K562 (cell line): ENCODE results near the gene SLC44A5. TPM values are rescaled to one million over a fixed set of nuclear protein-coding genes. Genes with fewer than 3 reads are reported as not detected.

Experiments used
- ATAC-seq: fragments of 200-7000 bp; cut with Tn5 transposase; 3 replicates; pipeline ENCODE4 v1.9.1; 2020; ENCODE audit warnings: moderate library complexity
- BruUV-seq: library from RNA; stranded (reverse); fragments of 400-500 nt; replicated peaks from 2 replicates; lab custom pipeline; 2021; lab: Mats Ljungman, UMichigan
- CTCF ChIA-PET: fragments of 300-600 bp; formaldehyde crosslinking; extraction: SDS; loops from one replicate; lab custom pipeline; 2021; ENCODE audit warnings: low intra/inter-chr PET ratio; lab: Yijun Ruan, JAX
- POLR2A ChIA-PET: fragments of 300-600, 350-650 bp; sonication (Branson Sonifier 250); formaldehyde crosslinking; extraction: SDS; loops from one replicate; lab custom pipeline; 2021; ENCODE audit warnings: antibody characterized with exemption, inconsistent platforms; lab: Yijun Ruan, JAX
- DNase-seq, 4 experiments: peaks; one replicate each; pipeline versions ENCODE4 v3.0.0 to v3.0.0-alpha.2; 2011 to 2018; ENCODE audit warnings: low spot score in 3 of 4, mixed read lengths in 3 of 4; ENCODE audit errors: extremely low read depth in 1 of 4
- FAIRE-seq: peaks from 2 replicates; lab custom pipeline; 2011; peaks lifted over from hg19 to GRCh38; lab: Jason Lieb, UNC
- H2AFZ ChIP-seq: 2 replicates; pipeline ENCODE4 v1.6.0; 2011; ENCODE audit warnings: low read depth, low read length, control low read depth, inconsistent platforms
- H3K27ac ChIP-seq: fragments of 200-600 bp; 3 replicates; pipeline ENCODE4 v1.8.0; 2011; ENCODE audit warnings: low read depth, mild to moderate bottlenecking, control low read depth, inconsistent platforms, low read length, moderate library complexity, mixed read lengths; ENCODE audit errors: extremely low read depth
- H3K27me3 ChIP-seq, 2 experiments: fragments of 300-600 bp in 1 of 2; 2 replicates in 1 of 2; 3 replicates in 1 of 2; pipeline versions ENCODE4 v1.6.0 to v1.8.0; 2011; ENCODE audit warnings: inconsistent platforms in 2 of 2, low read length in 2 of 2, mild to moderate bottlenecking in 1 of 2, mixed read lengths in 1 of 2, moderate library complexity in 1 of 2; ENCODE audit not compliant: control insufficient read depth in 2 of 2, insufficient read depth in 2 of 2
- H3K36me3 ChIP-seq: fragments of 300-600 bp; 3 replicates; pipeline ENCODE4 v1.8.0; 2011; ENCODE audit warnings: mild to moderate bottlenecking, low read length, inconsistent platforms; ENCODE audit not compliant: control insufficient read depth, insufficient read depth
- H3K4me1 ChIP-seq, 2 experiments: fragments of 200-600 bp in 1 of 2; replicated peaks in 1 of 2; 2 replicates in 1 of 2; 3 replicates in 1 of 2; pipeline versions ENCODE4 v1.5.1 to v1.8.0; 2011; ENCODE audit warnings: inconsistent platforms in 2 of 2, low read length in 2 of 2, mild to moderate bottlenecking in 1 of 2, mixed read lengths in 1 of 2, moderate library complexity in 1 of 2; ENCODE audit not compliant: control insufficient read depth in 2 of 2, insufficient read depth in 2 of 2
- H3K4me2 ChIP-seq: 2 replicates; pipeline ENCODE4 v1.6.1; 2011; ENCODE audit warnings: low read length, control low read depth, inconsistent platforms, mixed read lengths; ENCODE audit not compliant: insufficient read depth
- H3K4me3 ChIP-seq: fragments of 200-600 bp; sonication (generic), shearing (Covaris generic); 2 replicates; pipeline ENCODE4 v1.5.1; 2016; ENCODE audit warnings: control low read depth, inconsistent platforms
- H3K79me2 ChIP-seq: fragments of 200-600 bp; 3 replicates; pipeline ENCODE4 v1.8.0; 2011; ENCODE audit warnings: low read length, inconsistent platforms; ENCODE audit not compliant: control insufficient read depth, insufficient read depth
- H3K9ac ChIP-seq, 2 experiments: 2 replicates each; pipeline versions ENCODE4 v1.6.0 to v1.6.1; 2011; ENCODE audit warnings: low read depth in 2 of 2, low read length in 2 of 2, control low read depth in 1 of 2, inconsistent platforms in 1 of 2, mild to moderate bottlenecking in 1 of 2, mixed read lengths in 1 of 2; ENCODE audit not compliant: insufficient read depth in 1 of 2
- H3K9me1 ChIP-seq: one replicate; pipeline ENCODE4 v1.6.0; 2011; ENCODE audit warnings: inconsistent platforms, mild to moderate bottlenecking, low read length, moderate library complexity; ENCODE audit not compliant: control insufficient read depth, insufficient read depth
- H3K9me3 ChIP-seq: replicated peaks from 2 replicates; pipeline ENCODE4 v1.5.1; 2011; ENCODE audit warnings: low read depth, low read length, inconsistent platforms; ENCODE audit not compliant: control insufficient read depth, insufficient read depth
- H4K20me1 ChIP-seq: replicated peaks from 2 replicates; pipeline ENCODE4 v1.6.1; 2011; ENCODE audit warnings: low read length, inconsistent platforms, mixed read lengths; ENCODE audit not compliant: control insufficient read depth, insufficient read depth
- C11orf30 ChIP-seq: fragments of 450-650 bp; IDR thresholded peaks from 2 replicates; pipeline ENCODE4 v1.6.1; 2016; ENCODE audit warnings: low read depth, mild to moderate bottlenecking
- CHCHD3 ChIP-seq: fragments of 250-450 bp; sonication (Bioruptor Pico); IDR thresholded peaks from 2 replicates; pipeline ENCODE4 v2.1.2; 2022; ENCODE audit warnings: mild to moderate bottlenecking
- E2F6 ChIP-seq, 2 experiments: IDR thresholded peaks; 2 replicates each; pipeline ENCODE4 v1.6.1; 2011; ENCODE audit warnings: borderline replicate concordance in 1 of 2, control low read depth in 1 of 2, low read depth in 1 of 2, low read length in 1 of 2, mild to moderate bottlenecking in 1 of 2, mixed read lengths in 1 of 2, moderate library complexity in 1 of 2; ENCODE audit not compliant: insufficient read depth in 1 of 2, insufficient read length in 1 of 2, poor library complexity in 1 of 2, severe bottlenecking in 1 of 2; ENCODE audit errors: extremely low read depth in 1 of 2
- ELK1 ChIP-seq: sonication (generic); formaldehyde crosslinking; IDR thresholded peaks from 2 replicates; pipeline ENCODE4 v1.8.1; 2022; ENCODE audit warnings: missing genetic modification reagents
- FOXK1 ChIP-seq: sonication (generic); formaldehyde crosslinking; IDR thresholded peaks from 2 replicates; pipeline ENCODE4 v1.8.0; 2022; ENCODE audit warnings: missing genetic modification reagents, mild to moderate bottlenecking, borderline replicate concordance
- GABPA ChIP-seq: fragments of 200-800 bp; sonication (Bioruptor generic); conservative IDR thresholded peaks from 2 replicates; pipeline ENCODE4 v1.6.1; 2016; ENCODE audit warnings: low read depth, missing genetic modification characterization, missing compliant biosample characterization
- HMBOX1 ChIP-seq: sonication (generic); IDR thresholded peaks from 2 replicates; pipeline ENCODE4 v1.6.1; 2016
- LEF1 ChIP-seq: fragments of 450-650 bp; IDR thresholded peaks from 2 replicates; pipeline ENCODE4 v1.6.1; 2016; ENCODE audit warnings: mild to moderate bottlenecking
- MAFF ChIP-seq: IDR thresholded peaks from 2 replicates; pipeline ENCODE4 v1.6.1; 2012; ENCODE audit warnings: low read length, improper control_type of control experiment
- MAFG ChIP-seq: fragments of 450-650 bp; conservative IDR thresholded peaks from 2 replicates; pipeline ENCODE4 v1.6.1; 2016; ENCODE audit warnings: missing genetic modification characterization, missing compliant biosample characterization
- MAFK ChIP-seq: IDR thresholded peaks from 2 replicates; pipeline ENCODE4 v1.6.1; 2011; ENCODE audit warnings: low read length, improper control_type of control experiment
- MIER1 ChIP-seq: fragments of 450-650 bp; IDR thresholded peaks from 2 replicates; pipeline ENCODE4 v1.6.1; 2016; ENCODE audit warnings: antibody characterized with exemption, mild to moderate bottlenecking, low read depth
- NKRF ChIP-seq: fragments of 450-650 bp; IDR thresholded peaks from 2 replicates; pipeline ENCODE4 v1.6.1; 2016; ENCODE audit warnings: borderline replicate concordance
- RBM25 ChIP-seq: fragments of 200-400 bp; formaldehyde crosslinking; IDR thresholded peaks from 2 replicates; pipeline ENCODE4 v1.6.1; 2018; ENCODE audit warnings: low read length, low read depth, moderate library complexity; ENCODE audit not compliant: severe bottlenecking
- SIN3A ChIP-seq, 2 experiments: fragments of 150-350 bp in 1 of 2; IDR thresholded peaks; 2 replicates each; pipeline ENCODE4 v1.6.1; 2011 to 2016; ENCODE audit warnings: borderline replicate concordance in 2 of 2, low read depth in 2 of 2, low read length in 2 of 2, mild to moderate bottlenecking in 2 of 2, moderate library complexity in 2 of 2; ENCODE audit not compliant: control insufficient read depth in 1 of 2
- SPI1 ChIP-seq: IDR thresholded peaks from 2 replicates; pipeline ENCODE4 v1.6.1; 2011; ENCODE audit warnings: low read depth, low read length, control low read depth, borderline replicate concordance
- ZC3H4 ChIP-seq: sonication (generic); formaldehyde crosslinking; IDR thresholded peaks from 2 replicates; pipeline ENCODE4 v1.9.0; 2021; ENCODE audit warnings: missing genetic modification reagents, borderline replicate concordance
- ZKSCAN3 ChIP-seq: fragments of 250-450 bp; sonication (Bioruptor Pico); IDR thresholded peaks from 2 replicates; pipeline ENCODE4 v1.4.0; 2020
- ZNF589 ChIP-seq: fragments of 200-800 bp; sonication (Bioruptor generic); IDR thresholded peaks from 2 replicates; pipeline ENCODE4 v1.6.1; 2016; ENCODE audit warnings: low read depth, missing genetic modification characterization, missing compliant biosample characterization
- in situ Hi-C: fragments of 300-500 bp; cut with MboI; formaldehyde crosslinking; loops from 4 replicates; pipeline ENCODE4 v1.15.0; 2018; ENCODE audit warnings: inconsistent platforms, mixed read lengths
- intact Hi-C: fragments of 100-400 bp; cut with micrococcal nuclease; formaldehyde crosslinking; loops from 2 replicates; pipeline ENCODE4 v1.14.2; 2022
- polyA plus RNA-seq, 8 experiments: library from polyadenylated mRNA; depleted of rRNA in 4 of 8; stranded (reverse) in 5 of 8; unstranded in 3 of 8; fragments of >200 nt; fragmentation: Nextera tagmentation in 2 of 8; fragmentation: Illumina TruSeq in 1 of 8; extraction: Ambion mirVana in 2 of 8; extraction: Trizol in 1 of 8; gene quantifications; 2 replicates each; pipeline versions ENCODE4 v1.2.1 to v1.2.3, GENCODE V29; 2011 to 2014; ENCODE audit warnings: inconsistent platforms in 1 of 8, missing spikeins in 1 of 8
- total RNA-seq, 7 experiments: library from RNA; depleted of rRNA in 6 of 7; stranded (reverse); fragments of >200 nt in 6 of 7; fragmentation: Illumina TruSeq in 2 of 7; extraction: Trizol in 2 of 7; gene quantifications; 2 replicates each; pipeline versions ENCODE4 v1.2.1 to v1.2.3, GENCODE V29; 2011 to 2021; ENCODE audit warnings: low replicate concordance in 1 of 7

The SLC44A5 gene
- total and polyA plus RNA-seq, 9 of the 15 experiments (the other 6 are each of a cell fraction or from before 2014, with no cell fraction given), result 1.2 to 10.1 (median 3.2) TPM

- no peak for DNase-seq
- no peaks in the 10 kb centered on the region for H4K20me1 ChIP-seq
- in situ Hi-C loops (no loop called here), intact Hi-C loops (no loop called here)
- no peak overlapping the region for H3K27ac ChIP-seq
- H3K4me3 ChIP-seq, result no peak overlapping the region
- H3K9ac ChIP-seq, result no peak overlapping the region
- no peak overlapping the region for H3K4me2 ChIP-seq
- ChIA-PET CTCF (no interaction called here), POLR2A (interaction anchor here (0.6 to 2.7 kb wide), 2 partner anchors 11 to 38 kb away, joined by 3 to 11 read pairs; no protein-coding TSS in a partner anchor)
- H3K4me1 ChIP-seq, result peaks cover 0 to 6% of the 10 kb centered on the region in 2 experiments; a peak in 2 of 5 replicates
- ATAC-seq, result peak; percentile 67
- H3K79me2 ChIP-seq, result no peaks in the 10 kb centered on the region
- H2AFZ ChIP-seq, result no peak overlapping the region
- no TSS peak for BruUV-seq
- H3K27me3 ChIP-seq, result no peaks in the 10 kb centered on the region
- no peaks in the 10 kb centered on the region for H3K9me1 ChIP-seq
- FAIRE-seq, result no peak
- H3K9me3 ChIP-seq, result no peaks in the 10 kb centered on the region
- no peaks in the 10 kb centered on the region for H3K36me3 ChIP-seq
- no peak for TF ChIP-seq NKRF
- TF ChIP-seq SPI1, result peak; percentile 95
- TF ChIP-seq MIER1, result no peak
- TF ChIP-seq E2F6 (IDR thresholded peaks at IDR 0.05; ENCODE audit: borderline replicate concordance in 1 of 2, extremely low read depth in 1 of 2, insufficient read depth in 1 of 2, insufficient read length in 1 of 2, low read depth in 1 of 2, low read length in 1 of 2, poor library complexity in 1 of 2, severe bottlenecking in 1 of 2), result no peak
- TF ChIP-seq ZNF589 (CRISPR knock-in tag), result no peak
- TF ChIP-seq RBM25, result no peak
- no peak for TF ChIP-seq ZC3H4 (CRISPR knock-in tag)
- no peak for TF ChIP-seq FOXK1 (CRISPR knock-in tag)
- TF ChIP-seq ELK1 (CRISPR knock-in tag), result no peak
- peak; percentile 82 for TF ChIP-seq MAFG
- no peak for TF ChIP-seq GABPA (tag)
- no peak for TF ChIP-seq SIN3A (IDR thresholded peaks at IDR 0.05; ENCODE audit: borderline replicate concordance in 2 of 2, control insufficient read depth in 1 of 2, low read depth in 2 of 2, low read length in 2 of 2)
- peak; percentile 93 for TF ChIP-seq MAFK
- no peak for TF ChIP-seq ZKSCAN3 (CRISPR knock-in tag)
- TF ChIP-seq MAFF, result peak; percentile 92
- peak; percentile 87 for TF ChIP-seq C11orf30
- TF ChIP-seq LEF1, result no peak
- no peak for TF ChIP-seq CHCHD3 (CRISPR knock-in tag)
- peak; percentile 68 for TF ChIP-seq HMBOX1
Measured at GRCh38 chr1:75438355-75438754, 172.6 kb downstream of the SLC44A5 start.
